ENCODE results near the gene USP32.
A peak's percentile ranks its signal among the peaks of the same experiment; 100 is the strongest.
"Not testable (repeated sequence)": the region's sequence is repeated elsewhere in the genome, so short reads cannot be mapped to it uniquely, and the experiment has no call there.

USP32 gene

GRCh38 chr17:60425626-60426025, 33.7 kb upstream of the USP32 start:
- DNase-seq (ENCODE audit: low spot score): no peak
- no peak for TF ChIP-seq CTCF (IDR thresholded peaks at IDR 0.05; ENCODE audit: extremely low read depth, missing control alignments)

GRCh38 chr17:60423865-60424264, 31.9 kb upstream of the USP32 start:
- TF ChIP-seq CTCF (IDR thresholded peaks at IDR 0.05; ENCODE audit: extremely low read depth, missing control alignments): no peak
- no peak for DNase-seq (ENCODE audit: low spot score)

GRCh38 chr17:60422162-60422665, 30.3 kb upstream of the USP32 start, which contains the start of gene CHCT1:
Gene CHCT1, plus strand, starts transcription at chr17:60422489. Its CDS starts 104 bp downstream, at chr17:60422593.
- TF ChIP-seq CTCF (IDR thresholded peaks at IDR 0.05; ENCODE audit: extremely low read depth, missing control alignments): no peak
- no peak for DNase-seq (ENCODE audit: low spot score)

- TF ChIP-seq CTCF (IDR thresholded peaks at IDR 0.05; ENCODE audit: extremely low read depth, missing control alignments): peak; percentile 82
- peak; percentile 88 for DNase-seq (ENCODE audit: low spot score)
These were observed 29.6 kb upstream of the USP32 start for GRCh38 chr17:60421273-60422161.

GRCh38 chr17:60419875-60420274, 27.9 kb upstream of the USP32 start:
- not testable (repeated sequence) for DNase-seq (ENCODE audit: low spot score)

GRCh38 chr17:60419003-60419402, 27.1 kb upstream of the USP32 start:
- not testable (repeated sequence) for DNase-seq (ENCODE audit: low spot score)

- no peak for TF ChIP-seq CTCF (IDR thresholded peaks at IDR 0.05; ENCODE audit: extremely low read depth, missing control alignments)
- DNase-seq (ENCODE audit: low spot score): no peak
These were observed 24.5 kb upstream of the USP32 start for GRCh38 chr17:60416368-60416925.

- TF ChIP-seq CTCF (IDR thresholded peaks at IDR 0.05; ENCODE audit: extremely low read depth, missing control alignments): no peak
- no peak for DNase-seq (ENCODE audit: low spot score)
These were observed 23.2 kb upstream of the USP32 start for GRCh38 chr17:60415146-60415545.
